Body of pancreas (tissue), 4 donors: ENCODE results near the gene HOXA10. TPM values are rescaled to one million over a fixed set of nuclear protein-coding genes. Genes with fewer than 3 reads are reported as not detected.

Experiments
- ATAC-seq: fragments of 150-250 bp; one replicate; pipeline ENCODE4 v1.9.1; 2016
- DNase-seq, 4 donors: peaks; one replicate each; pipeline ENCODE4 v3.0.0-alpha.2; 2019
- H3K27ac ChIP-seq, 4 donors: fragments of 200-600 bp; sonication (generic); 1 replicate in 3 of 4; 2 replicates in 1 of 4; pipeline versions ENCODE4 v1.5.1 to v1.6.1; 2016 to 2019; ENCODE audit warnings: mild to moderate bottlenecking in 1 of 4, mixed read lengths in 1 of 4, moderate library complexity in 1 of 4
- H3K27me3 ChIP-seq, 2 donors: fragments of 200-600 bp; sonication (generic); one replicate each; pipeline ENCODE4 v1.6.0; 2016; ENCODE audit warnings: mild to moderate bottlenecking in 1 of 2
- H3K36me3 ChIP-seq, 2 donors: fragments of 200-600 bp; sonication (generic); replicated peaks in 1 of 2; 2 replicates each; pipeline ENCODE4 v1.5.1; 2016; ENCODE audit warnings: low read depth in 2 of 2; ENCODE audit not compliant: insufficient read depth in 1 of 2
- H3K4me1 ChIP-seq: fragments of 200-600 bp; sonication (generic); one replicate; pipeline ENCODE4 v1.6.0; 2016
- H3K4me3 ChIP-seq, 2 donors: fragments of 200-600 bp; sonication (generic); 1 replicate in 1 of 2; 2 replicates in 1 of 2; pipeline ENCODE4 v1.5.1; 2016 to 2019
- H3K9me3 ChIP-seq, 3 donors: fragments of 200-600 bp; sonication (generic); 1 replicate in 2 of 3; 2 replicates in 1 of 3; pipeline ENCODE4 v1.5.1; 2016
- CTCF ChIP-seq, 7 experiments: fragments of 450-650 bp in 4 of 7; fragments of 200-600 bp in 3 of 7; sonication (generic) in 3 of 7; IDR thresholded peaks; one replicate each; pipeline ENCODE4 v1.5.1; 2016 to 2019; ENCODE audit warnings: antibody characterized with exemption in 7 of 7
- POLR2A ChIP-seq, 3 donors: fragments of 450-650 bp; IDR thresholded peaks; one replicate each; pipeline ENCODE4 v1.6.1; 2016; ENCODE audit warnings: antibody characterized with exemption in 3 of 3, mild to moderate bottlenecking in 2 of 3
- WGBS, 2 donors: methylation state at CpG; one replicate each; pipeline ENCODE4 v1.1.5; 2017; 5-methylcytosine and 5-hydroxymethylcytosine counted together
- intact Hi-C: fragments of 100-400 bp; cut with DNase I; formaldehyde crosslinking; loops from one replicate; pipeline ENCODE4 v1.15.1; 2023
- microRNA counts, 2 donors: library from miRNA; unstranded; fragments of <30 nt; microRNA quantifications; one replicate each; lab custom pipeline; 2017
- microRNA-seq, 2 donors: library from miRNA; unstranded; fragments of <30 nt; microRNA quantifications; one replicate each; pipeline ENCODE4, GENCODE V29; 2016; ENCODE audit warnings: borderline number of aligned reads in 2 of 2, borderline replicate concordance in 2 of 2
- small RNA-seq: library from RNA; depleted of rRNA; stranded (forward); fragments of <200 nt; gene quantifications from one replicate; pipeline ENCODE3, GENCODE V24; 2016
- total RNA-seq, 2 donors: library from RNA; depleted of rRNA; stranded (reverse); fragments of >200 nt; gene quantifications; one replicate each; pipeline ENCODE4 v1.1.0, GENCODE V29; 2016

Gene HOXA10
- total RNA-seq, 2 donors from 2014 or later, result 0.52 TPM; not detected in 1

DNA sequence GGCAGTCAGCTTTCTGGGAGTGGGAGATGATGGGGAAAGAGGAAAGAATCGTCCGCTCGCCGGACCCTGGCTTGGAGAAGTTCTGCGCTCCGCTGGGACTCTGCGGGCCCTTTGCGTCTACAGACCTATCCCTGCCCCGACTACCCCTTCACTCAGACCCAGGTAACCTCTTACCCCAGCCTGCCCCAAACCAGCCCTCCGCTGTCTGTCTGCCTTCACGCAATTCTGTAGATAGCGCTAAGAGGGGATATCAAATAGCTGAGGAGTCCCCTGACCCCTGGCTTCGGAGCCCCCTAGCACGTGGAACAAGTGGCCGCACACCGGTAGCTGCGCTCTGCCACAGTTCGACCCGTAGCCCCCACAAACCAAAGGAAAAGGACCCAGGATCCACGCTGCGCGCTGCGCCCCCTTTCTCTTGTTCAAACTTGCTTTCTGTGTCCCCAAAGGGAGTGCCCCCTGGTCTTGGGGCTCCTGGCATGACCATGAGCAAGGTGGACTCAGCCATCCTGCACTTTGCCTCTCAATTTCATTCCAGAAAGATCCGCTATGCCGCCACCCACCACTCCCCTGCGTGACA, 50.6 kb downstream of the HOXA10 start:
- H3K4me1 ChIP-seq, result peaks cover 7% of the 10 kb centered on the region
- H3K9me3 ChIP-seq, result no peaks in the 10 kb centered on the region
- H3K4me3 ChIP-seq, result no peak overlapping the region
- H3K27ac ChIP-seq, result peak overlapping the region in 1 of 4 donors; percentile 21
- intact Hi-C loops, result no loop called here
- ATAC-seq (no peak), DNase-seq (no peak)
- TF ChIP-seq CTCF (IDR thresholded peaks at IDR 0.05) (no peak), POLR2A (IDR thresholded peaks at IDR 0.05) (no peak)
- H3K27me3 ChIP-seq, result peaks cover 0 to 45% of the 10 kb centered on the region in 2 donors
- H3K36me3 ChIP-seq, result no peaks in the 10 kb centered on the region
- WGBS, 2 donors, result 25 to 34% methylated on average over 20 to 26 of the region's 26 CpGs

GRCh38 chr7:27123007-27123476, 51.1 kb downstream of the HOXA10 start:
- peaks cover 7% of the 10 kb centered on the region for H3K4me1 ChIP-seq
- H3K27ac ChIP-seq, result peak overlapping the region in 2 of 4 donors; percentile 13 to 21
- TF ChIP-seq POLR2A (IDR thresholded peaks at IDR 0.05) (no peak), CTCF (IDR thresholded peaks at IDR 0.05) (no peak)
- intact Hi-C loops, result no loop called here
- peaks cover 0 to 46% of the 10 kb centered on the region in 2 donors for H3K27me3 ChIP-seq
- no peak for ATAC-seq
- no peak overlapping the region for H3K4me3 ChIP-seq
- no peak for DNase-seq
- no peaks in the 10 kb centered on the region for H3K9me3 ChIP-seq
- WGBS, 2 donors, result 20 to 21% methylated on average over 14 of the region's 14 CpGs
- H3K36me3 ChIP-seq, result no peaks in the 10 kb centered on the region

GRCh38 chr7:27122077-27122910, 51.8 kb downstream of the HOXA10 start:
- H3K27ac ChIP-seq, result peak overlapping the region in 1 of 4 donors; percentile 31
- peaks cover 0 to 51% of the 10 kb centered on the region in 2 donors for H3K27me3 ChIP-seq
- H3K4me1 ChIP-seq, result peaks cover 7% of the 10 kb centered on the region
- no peaks in the 10 kb centered on the region for H3K9me3 ChIP-seq
- H3K4me3 ChIP-seq, result no peak overlapping the region
- intact Hi-C loops, result no loop called here
- WGBS, 2 donors, result 18 to 22% methylated on average over 37 to 42 of the region's 42 CpGs
- TF ChIP-seq POLR2A (IDR thresholded peaks at IDR 0.05), result no peak
- TF ChIP-seq CTCF (IDR thresholded peaks at IDR 0.05), result no peak
- no peak for DNase-seq
- H3K36me3 ChIP-seq, result no peaks in the 10 kb centered on the region
- no peak for ATAC-seq

DNA sequence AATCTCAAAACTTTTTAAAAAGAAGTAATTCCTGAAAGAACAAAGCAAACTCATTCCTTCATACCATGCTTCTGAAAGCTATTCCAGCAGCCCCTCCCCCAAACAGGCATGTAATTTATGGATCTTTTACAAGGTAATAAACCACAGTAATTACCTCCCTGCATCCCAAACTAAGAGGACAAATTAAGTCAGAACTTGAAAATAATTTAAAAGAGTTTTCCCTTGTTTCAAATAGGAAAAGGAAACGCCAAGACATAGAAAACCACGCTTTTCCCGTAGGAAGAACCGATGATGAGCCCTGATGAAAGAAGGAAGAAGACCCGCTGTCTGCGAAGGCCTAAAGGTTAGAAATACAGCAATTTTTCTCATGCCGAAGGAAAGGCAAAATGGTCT, 52.4 kb downstream of the HOXA10 start:
- no peak for TF ChIP-seq POLR2A (IDR thresholded peaks at IDR 0.05)
- TF ChIP-seq CTCF (IDR thresholded peaks at IDR 0.05), result no peak
- Histone ChIP-seq H3K27me3 (peaks cover 0 to 51% of the 10 kb centered on the region in 2 donors), H3K4me3 (no peak overlapping the region), H3K27ac (peak overlapping the region in 1 of 4 donors; percentile 31), H3K9me3 (no peaks in the 10 kb centered on the region), H3K4me1 (peaks cover 7% of the 10 kb centered on the region), H3K36me3 (no peaks in the 10 kb centered on the region)
- 39 to 45% methylated on average over 7 of the region's 7 CpGs for WGBS, 2 donors
- DNase-seq (no peak), ATAC-seq (no peak)
- intact Hi-C loops, result no loop called here

MicroRNAs within 50 kb of the gene (microRNA counts, 767-probe panel; counts per million panel counts)
- microRNA hsa-miR-196b-5p (lab: Ali Mortazavi, UCI), result 0 to 736 counts per million in 2 donors

Small RNA genes within 50 kb of the gene (microRNA-seq; reads per million reads assigned to microRNA genes)
- gene MIR196B, result 9.3 to 19.3 reads per million in 2 donors

Small RNA genes within 50 kb of the gene (small RNA-seq; reads per million reads assigned to genes)
- not detected for gene AC004080.5
- gene RF02140, result not detected
- not detected for gene RF02141

Other genes starting within 250 kb of the HOXA10 start
- not detected for gene HOXA1, start 78.3 kb downstream of the HOXA10 start, total RNA-seq
- gene HOXA2, start 71.6 kb downstream of the HOXA10 start, total RNA-seq, result under 1 TPM in 1 of 2 donors, not detected in 1; 0.66 TPM
- gene HOXA4, start 43.6 kb downstream of the HOXA10 start, total RNA-seq, result 1 to 10 TPM in 1 of 2 donors, under 1 TPM in 1; 0.78 to 1.6 TPM
- gene HOXA5, start 30.6 kb downstream of the HOXA10 start, total RNA-seq, result 1 to 10 TPM in 1 of 2 donors, under 1 TPM in 1; 0.99 to 2.6 TPM
- not detected for gene HOXA6, start 26.5 kb downstream of the HOXA10 start, total RNA-seq
- 1 to 10 TPM in 1 of 2 donors, not detected in 1; 1.6 TPM for gene HOXA3, start 21.7 kb downstream of the HOXA10 start, total RNA-seq
- under 1 TPM; 0.26 to 0.66 TPM for gene HOXA7, start 17.6 kb downstream of the HOXA10 start, total RNA-seq
- gene HOXA9, start 8.8 kb downstream of the HOXA10 start, total RNA-seq, result not detected
- gene HOXA11, start 10.9 kb upstream of the HOXA10 start, total RNA-seq, result not detected
- gene HOXA13, start 25.8 kb upstream of the HOXA10 start, total RNA-seq, result not detected
- gene EVX1, start 68.5 kb upstream of the HOXA10 start, total RNA-seq, result not detected